BLaER1 (cell line): Measurements from ENCODE around the gene WDFY1.
A peak's percentile ranks its signal among the peaks of the same experiment; 100 is the strongest.

Experiments
- H3K27ac ChIP-seq: shearing (Covaris generic); formaldehyde crosslinking; 2 replicates; pipeline ENCODE4 v1.8.1; 2022
- H3K27me3 ChIP-seq: shearing (Covaris generic); formaldehyde crosslinking; 2 replicates; pipeline ENCODE4 v1.8.1; 2022
- H3K36me3 ChIP-seq: shearing (Covaris generic); formaldehyde crosslinking; 2 replicates; pipeline ENCODE4 v1.8.1; 2022
- H3K4me1 ChIP-seq: shearing (Covaris generic); formaldehyde crosslinking; 2 replicates; pipeline ENCODE4 v1.8.1; 2022
- H3K4me2 ChIP-seq: shearing (Covaris generic); formaldehyde crosslinking; 2 replicates; pipeline ENCODE4 v1.8.1; 2022
- H3K4me3 ChIP-seq: shearing (Covaris generic); formaldehyde crosslinking; 2 replicates; pipeline ENCODE4 v1.8.1; 2022
- H3K9ac ChIP-seq: shearing (Covaris generic); formaldehyde crosslinking; 2 replicates; pipeline ENCODE4 v1.8.1; 2022
- H3K9me3 ChIP-seq: shearing (Covaris generic); formaldehyde crosslinking; 2 replicates; pipeline ENCODE4 v1.8.1; 2022
- H4K20me1 ChIP-seq: shearing (Covaris generic); formaldehyde crosslinking; 2 replicates; pipeline ENCODE4 v1.8.1; 2022
- Cebpa-rat ChIP-seq: shearing (Covaris generic); IDR thresholded peaks from 2 replicates; pipeline ENCODE4 v1.8.1; 2022

The WDFY1 gene, protein sequence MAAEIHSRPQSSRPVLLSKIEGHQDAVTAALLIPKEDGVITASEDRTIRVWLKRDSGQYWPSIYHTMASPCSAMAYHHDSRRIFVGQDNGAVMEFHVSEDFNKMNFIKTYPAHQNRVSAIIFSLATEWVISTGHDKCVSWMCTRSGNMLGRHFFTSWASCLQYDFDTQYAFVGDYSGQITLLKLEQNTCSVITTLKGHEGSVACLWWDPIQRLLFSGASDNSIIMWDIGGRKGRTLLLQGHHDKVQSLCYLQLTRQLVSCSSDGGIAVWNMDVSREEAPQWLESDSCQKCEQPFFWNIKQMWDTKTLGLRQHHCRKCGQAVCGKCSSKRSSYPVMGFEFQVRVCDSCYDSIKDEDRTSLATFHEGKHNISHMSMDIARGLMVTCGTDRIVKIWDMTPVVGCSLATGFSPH

DNA sequence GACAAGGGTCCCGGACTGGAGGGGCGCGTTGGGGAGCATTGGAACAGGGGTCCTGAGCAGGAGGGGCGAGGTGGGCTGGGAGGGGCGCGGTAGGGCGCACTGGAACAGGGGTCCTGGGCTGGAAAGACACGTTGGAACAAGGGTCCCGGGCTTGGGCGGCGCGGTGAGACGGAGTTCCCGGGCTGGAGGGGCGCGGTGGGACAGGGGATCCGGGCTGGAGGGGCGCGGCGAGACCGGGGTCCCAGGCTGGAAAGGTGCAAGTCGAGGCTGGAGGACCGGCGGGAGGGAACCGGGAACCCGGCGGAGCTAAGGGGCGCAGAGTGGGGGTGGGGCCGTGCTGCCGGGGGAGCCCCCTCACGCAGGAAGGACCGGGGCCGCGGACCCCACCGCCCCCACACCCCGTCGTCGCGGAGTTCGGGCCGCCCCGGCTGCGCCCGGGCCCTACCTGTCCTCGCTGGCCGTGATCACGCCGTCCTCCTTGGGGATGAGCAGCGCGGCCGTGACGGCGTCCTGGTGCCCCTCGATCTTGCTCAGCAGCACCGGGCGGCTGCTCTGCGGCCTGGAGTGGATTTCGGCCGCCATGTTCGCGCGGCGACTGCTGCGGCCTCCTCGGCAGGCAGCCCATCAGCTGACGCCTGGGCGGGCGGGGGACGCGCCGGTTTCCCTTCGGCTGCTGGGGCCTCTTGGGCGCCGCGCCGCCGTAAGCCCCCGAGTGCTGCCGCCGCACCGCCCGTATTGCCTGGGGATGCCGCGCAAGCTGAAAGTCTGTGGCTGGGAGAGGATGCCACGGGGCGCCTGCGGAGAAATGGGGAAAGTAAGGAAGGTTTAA, at the start of gene WDFY1:
Gene WDFY1 (minus strand): TSS at position 633 of the 829 bp plus-strand sequence. CDS start 51 bp downstream, at position 582.
- peaks cover 16% of the 10 kb centered on the region for H3K9me3 ChIP-seq
- H3K27ac ChIP-seq, result peak within 1 kb of the TSS; percentile 91
- H3K4me3 ChIP-seq, result peak within 1 kb of the TSS; percentile 99
- no peaks in the 10 kb centered on the region for H3K27me3 ChIP-seq
- peak within 1 kb of the TSS; percentile 92 for H3K4me2 ChIP-seq
- peaks cover 20% of the 10 kb centered on the region for H3K4me1 ChIP-seq
- TF ChIP-seq Cebpa-rat, result no peak
- peak within 1 kb of the TSS; percentile 94 for H3K9ac ChIP-seq
- H3K36me3 ChIP-seq, result peaks cover 17% of the 10 kb centered on the region; the same call in 1 of the 2 replicates
- peaks cover 17% of the 10 kb centered on the region; the same call in 1 of the 2 replicates for H4K20me1 ChIP-seq

DNA sequence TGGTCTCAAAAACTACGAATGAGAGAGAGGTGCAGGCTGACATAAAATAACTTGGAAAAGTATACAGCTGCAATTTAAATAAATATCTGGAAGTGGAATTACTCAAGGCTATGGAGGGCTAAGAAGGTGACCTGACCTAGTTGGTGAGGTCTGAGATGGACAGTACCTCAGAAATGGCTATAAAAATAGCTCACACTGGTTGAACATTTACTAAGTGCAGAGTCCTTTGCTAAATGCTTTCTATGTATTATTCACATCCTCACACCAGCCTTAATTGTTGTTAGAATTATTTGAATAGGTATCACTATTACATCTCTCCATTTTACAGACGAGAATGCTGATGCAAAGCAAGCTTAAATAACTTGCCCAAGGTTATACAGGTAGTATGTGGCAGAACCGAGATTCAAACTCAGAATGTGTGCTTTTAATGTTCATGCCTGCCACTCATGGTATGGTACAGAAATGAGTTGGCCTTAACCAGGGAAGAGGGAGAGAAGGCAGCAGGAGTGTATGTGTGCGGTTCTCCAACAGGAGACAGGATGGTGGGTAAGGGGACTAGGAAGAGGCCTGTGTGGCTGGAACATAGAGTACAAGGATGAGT, 49.5 kb upstream of the WDFY1 start:
- Histone ChIP-seq H3K9ac (no peak overlapping the region), H3K4me3 (no peak overlapping the region), H4K20me1 (no peaks in the 10 kb centered on the region), H3K36me3 (peaks cover 10% of the 10 kb centered on the region), H3K27ac (no peak overlapping the region), H3K27me3 (no peaks in the 10 kb centered on the region), H3K4me1 (no peaks in the 10 kb centered on the region), H3K4me2 (no peak overlapping the region), H3K9me3 (no peaks in the 10 kb centered on the region)
- no peak for TF ChIP-seq Cebpa-rat

DNA sequence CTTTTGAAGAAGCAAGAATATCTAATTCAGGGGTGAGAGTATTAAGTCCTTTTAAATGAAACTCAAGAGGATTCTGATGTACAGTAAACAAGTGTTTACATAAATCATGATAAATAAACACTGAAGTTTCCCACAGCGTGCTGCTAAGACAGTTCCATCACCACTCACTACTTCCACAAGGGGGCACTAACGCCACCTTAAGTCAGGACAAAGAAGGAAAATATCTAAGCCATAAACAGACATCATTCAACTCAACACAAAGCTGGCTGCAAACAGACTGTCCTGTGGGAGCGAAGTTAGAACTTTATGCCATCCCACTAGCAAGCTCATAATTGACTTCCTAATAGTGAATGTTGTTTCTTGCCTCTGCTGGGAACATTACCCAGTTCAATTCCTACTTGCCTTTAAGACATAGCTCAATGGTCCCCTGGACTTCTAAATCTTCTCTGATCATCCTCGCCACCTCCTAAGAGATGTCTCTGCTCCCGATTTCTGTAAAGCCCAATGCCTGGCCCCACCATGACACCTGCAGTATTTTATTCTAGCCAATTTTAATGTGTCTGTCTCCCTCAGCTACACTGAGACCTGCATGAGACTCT, 48.6 kb upstream of the WDFY1 start:
- no peaks in the 10 kb centered on the region for H3K27me3 ChIP-seq
- H3K4me3 ChIP-seq, result no peak overlapping the region
- no peaks in the 10 kb centered on the region for H3K9me3 ChIP-seq
- no peak overlapping the region for H3K27ac ChIP-seq
- H3K36me3 ChIP-seq, result peaks cover 7% of the 10 kb centered on the region; the same call in 1 of the 2 replicates
- no peak overlapping the region for H3K9ac ChIP-seq
- no peak overlapping the region for H3K4me2 ChIP-seq
- no peaks in the 10 kb centered on the region for H4K20me1 ChIP-seq
- no peaks in the 10 kb centered on the region for H3K4me1 ChIP-seq
- no peak for TF ChIP-seq Cebpa-rat

DNA sequence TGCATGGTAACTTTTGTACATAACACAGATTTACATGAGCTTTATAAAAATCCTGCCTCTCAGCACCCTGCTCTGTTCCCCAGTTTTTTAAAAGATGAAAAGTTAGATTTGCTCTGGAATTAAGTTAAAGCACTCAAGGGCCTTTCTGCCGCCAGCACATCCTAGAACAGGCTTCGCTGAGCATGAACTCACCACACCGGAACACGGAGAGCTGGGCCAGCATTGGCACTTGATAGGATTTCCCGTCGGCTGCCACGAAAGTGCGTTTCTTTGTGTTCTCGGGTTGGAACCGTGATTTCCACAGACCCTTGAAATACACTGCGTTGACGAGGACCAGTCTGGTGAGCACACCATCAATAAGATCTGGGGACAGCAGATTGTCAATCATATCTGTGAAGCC, 46.5 kb upstream of the WDFY1 start:
- H3K9me3 ChIP-seq, result no peaks in the 10 kb centered on the region
- 0 out of 2 replicates have a peak, but pooled peaks cover 7% of the 10 kb centered on the region for H3K36me3 ChIP-seq
- H3K4me2 ChIP-seq, result no peak overlapping the region
- H3K27me3 ChIP-seq, result no peaks in the 10 kb centered on the region
- H3K9ac ChIP-seq, result no peak overlapping the region
- H4K20me1 ChIP-seq, result no peaks in the 10 kb centered on the region
- H3K4me1 ChIP-seq, result no peaks in the 10 kb centered on the region
- no peak overlapping the region for H3K27ac ChIP-seq
- no peak for TF ChIP-seq Cebpa-rat
- no peak overlapping the region for H3K4me3 ChIP-seq

DNA sequence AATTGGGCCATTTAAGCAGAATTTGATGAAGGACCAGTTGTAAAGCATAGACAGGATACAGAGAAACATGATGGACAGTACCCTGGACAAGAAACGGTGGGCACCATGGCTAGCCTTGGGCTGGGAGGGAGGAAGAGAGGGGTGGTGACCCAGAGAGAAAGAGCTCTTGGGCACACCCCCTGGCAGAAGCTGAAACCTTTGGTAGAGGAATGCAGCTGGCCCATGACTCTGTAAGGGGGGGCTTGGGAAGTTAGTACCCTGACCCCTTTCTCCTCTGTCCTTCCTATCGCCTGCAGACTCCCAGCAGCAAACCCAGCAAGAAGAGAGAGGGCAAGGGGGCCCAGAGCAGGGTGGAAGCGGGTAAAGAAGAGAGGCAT, 44.7 kb upstream of the WDFY1 start:
- Histone ChIP-seq H3K4me3 (no peak overlapping the region), H3K36me3 (peaks cover 13% of the 10 kb centered on the region), H3K9me3 (no peaks in the 10 kb centered on the region), H3K27ac (no peak overlapping the region), H4K20me1 (no peaks in the 10 kb centered on the region), H3K4me1 (no peaks in the 10 kb centered on the region), H3K9ac (no peak overlapping the region), H3K27me3 (no peaks in the 10 kb centered on the region), H3K4me2 (no peak overlapping the region)
- no peak for TF ChIP-seq Cebpa-rat

DNA sequence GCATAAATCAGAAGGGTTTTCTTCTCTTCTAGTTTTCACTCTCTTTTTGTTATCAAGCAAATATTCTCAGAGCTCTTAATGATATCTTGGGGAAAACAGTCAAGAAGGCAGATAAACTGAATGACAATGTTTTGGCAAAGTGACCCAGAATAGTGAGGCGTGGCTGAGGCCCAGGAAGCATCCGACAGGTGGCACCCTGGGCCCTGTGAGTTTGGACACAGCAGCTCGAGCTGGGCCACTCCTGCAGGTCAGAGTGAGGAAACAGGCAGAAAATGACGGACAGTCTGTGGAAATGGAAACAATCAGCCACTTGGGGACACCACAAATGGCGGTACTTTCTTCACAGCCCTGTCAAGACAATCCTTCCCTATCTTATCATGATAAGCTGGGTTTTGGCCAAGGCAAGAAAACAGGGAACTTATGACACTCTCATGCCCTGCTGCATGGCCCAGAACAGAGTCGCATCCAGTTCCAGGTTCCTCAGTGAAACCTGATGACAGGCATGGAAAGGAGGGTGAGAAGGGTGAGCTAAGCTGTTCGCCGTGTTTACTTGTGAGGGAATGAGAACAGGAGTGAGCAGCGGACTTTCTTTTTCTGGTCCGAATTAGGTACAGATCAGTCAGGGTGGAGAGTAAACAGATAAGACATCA, 44.2 kb upstream of the WDFY1 start:
- Histone ChIP-seq H4K20me1 (no peaks in the 10 kb centered on the region), H3K36me3 (peaks cover 18% of the 10 kb centered on the region), H3K9me3 (no peaks in the 10 kb centered on the region), H3K27me3 (no peaks in the 10 kb centered on the region), H3K4me3 (no peak overlapping the region), H3K27ac (no peak overlapping the region), H3K4me1 (no peaks in the 10 kb centered on the region), H3K9ac (no peak overlapping the region), H3K4me2 (no peak overlapping the region)
- no peak for TF ChIP-seq Cebpa-rat

DNA sequence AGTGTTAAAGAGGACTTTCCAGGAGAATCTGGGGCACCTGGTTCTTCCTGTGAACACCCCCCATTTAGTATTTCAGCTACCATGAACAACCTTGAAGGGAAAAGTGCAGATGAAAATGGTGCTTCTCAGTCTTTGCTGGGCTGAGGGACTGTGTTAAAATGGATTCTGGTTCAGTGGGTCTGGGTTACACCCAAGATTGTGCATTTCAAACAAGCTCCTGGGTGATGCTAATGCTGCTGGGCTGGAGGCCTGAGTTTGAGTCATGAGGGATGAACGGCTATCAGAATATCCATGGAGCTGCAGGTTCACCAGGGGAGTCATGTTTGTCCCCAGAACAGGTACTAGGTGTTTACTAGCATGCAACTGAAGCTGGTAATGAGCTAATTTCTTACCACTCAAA, 36.1 kb upstream of the WDFY1 start:
- H3K4me2 ChIP-seq, result no peak overlapping the region
- no peak overlapping the region for H3K27ac ChIP-seq
- H3K4me1 ChIP-seq, result peaks cover 11% of the 10 kb centered on the region
- H3K27me3 ChIP-seq, result no peaks in the 10 kb centered on the region
- no peaks in the 10 kb centered on the region for H4K20me1 ChIP-seq
- no peaks in the 10 kb centered on the region for H3K9me3 ChIP-seq
- H3K4me3 ChIP-seq, result no peak overlapping the region
- TF ChIP-seq Cebpa-rat, result no peak
- peaks cover 37% of the 10 kb centered on the region for H3K36me3 ChIP-seq
- H3K9ac ChIP-seq, result no peak overlapping the region

DNA sequence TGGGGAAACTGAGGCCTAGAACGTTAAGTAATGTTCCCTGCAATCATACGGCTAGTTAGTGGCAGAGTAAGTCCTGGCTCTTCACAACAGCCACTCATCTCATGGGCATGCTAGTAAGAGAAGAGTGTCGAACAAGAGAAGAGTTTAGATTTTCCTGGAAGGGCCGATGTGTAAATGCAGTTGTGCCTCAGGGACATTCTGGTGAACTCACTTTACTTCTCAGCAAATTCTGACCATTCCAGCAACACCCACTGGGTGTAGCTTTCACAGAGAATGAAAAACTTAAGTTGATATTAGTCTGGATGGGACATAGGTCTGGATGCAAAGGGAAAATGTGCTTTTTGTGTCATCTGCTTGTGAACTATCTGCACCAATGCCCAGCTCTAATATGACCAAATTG, 35.7 kb upstream of the WDFY1 start:
- Histone ChIP-seq H3K9me3 (no peaks in the 10 kb centered on the region), H3K9ac (no peak overlapping the region), H3K36me3 (peaks cover 32% of the 10 kb centered on the region), H4K20me1 (no peaks in the 10 kb centered on the region), H3K4me2 (peak overlapping the region; percentile 25; the same call in 1 of the 2 replicates), H3K4me1 (peaks cover 11% of the 10 kb centered on the region), H3K4me3 (no peak overlapping the region), H3K27ac (no peak overlapping the region), H3K27me3 (no peaks in the 10 kb centered on the region)
- TF ChIP-seq Cebpa-rat, result no peak

DNA sequence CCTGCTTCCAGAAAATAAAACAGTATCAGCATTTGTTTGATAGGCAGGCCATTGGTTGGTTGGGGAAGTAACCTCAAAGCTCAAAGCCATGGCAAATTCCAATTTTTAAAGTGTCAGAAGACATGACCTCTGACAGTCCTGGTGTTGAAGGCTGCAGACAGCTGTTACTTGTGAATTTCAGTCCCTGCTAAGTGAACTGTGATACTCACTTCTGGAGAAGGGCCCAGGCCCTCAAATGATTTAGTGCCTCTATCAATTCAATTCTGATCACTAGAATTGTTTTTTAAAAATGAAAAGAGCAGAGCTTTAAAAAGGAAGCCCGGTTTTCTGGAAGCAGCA, 35.2 kb upstream of the WDFY1 start:
- Histone ChIP-seq H3K4me1 (peaks cover 11% of the 10 kb centered on the region), H3K36me3 (peaks cover 32% of the 10 kb centered on the region), H3K27me3 (no peaks in the 10 kb centered on the region), H3K4me3 (no peak overlapping the region), H3K4me2 (peak overlapping the region; percentile 25), H4K20me1 (no peaks in the 10 kb centered on the region), H3K27ac (no peak overlapping the region), H3K9me3 (no peaks in the 10 kb centered on the region), H3K9ac (0 out of 2 replicates have a peak overlapping the region, but pooled peaks have one; percentile 23)
- TF ChIP-seq Cebpa-rat, result no peak
